ENCODE data around the gene TDRD12. TPM values are rescaled to one million over a fixed set of nuclear protein-coding genes. Genes with fewer than 3 reads are reported as not detected.
"Not testable (repeated sequence)": the region's sequence is repeated elsewhere in the genome, so short reads cannot be mapped to it uniquely, and the experiment has no call there.

TDRD12 gene
- total and polyA plus RNA-seq, 2 experiments from 2014 or later, result 0.68 to 2.8 TPM

- TF ChIP-seq ETS1 (IDR thresholded peaks at IDR 0.05) (no peak), POLR2AphosphoS5 (IDR thresholded peaks at IDR 0.05; ENCODE audit: low read depth) (no peak), STAT1 (IDR thresholded peaks at IDR 0.05; ENCODE audit: unreplicated experiment) (no peak), ZNF331 (CRISPR knock-in tag; IDR thresholded peaks at IDR 0.05; ENCODE audit: low read depth) (no peak), CREB1 (CRISPR knock-in tag; IDR thresholded peaks at IDR 0.05; ENCODE audit: low read depth) (no peak), ZNF114 (CRISPR knock-in tag; IDR thresholded peaks at IDR 0.05) (no peak), ZNF462 (CRISPR knock-in tag; IDR thresholded peaks at IDR 0.05) (no peak), NANOG (IDR thresholded peaks at IDR 0.05; ENCODE audit: borderline replicate concordance) (no peak), EZH2 (IDR thresholded peaks at IDR 0.05; ENCODE audit: low read depth, unreplicated experiment) (no peak)
- H3K4me3 Mint-ChIP-seq, result no peak overlapping the region
These were observed 37.6 kb downstream of the TDRD12 start for GRCh38 chr19:32757189-32757588.

GRCh38 chr19:32765365-32765764 lies 45.8 kb downstream of the TDRD12 start:
- not testable (repeated sequence) for H3K9me2 ChIP-seq (ENCODE audit: insufficient read depth)

More at GRCh38 chr19:32757189-32757588, 37.6 kb downstream of the TDRD12 start:
- no peak overlapping the region for H3K4me3 ChIP-seq
- DNase-seq (ENCODE audit: low spot score) (no peak), ATAC-seq (no peak)
- peaks cover 5% of the 10 kb centered on the region; the same call in 2 of the 3 replicates for H3K36me3 Mint-ChIP-seq (ENCODE audit: low read depth)
- H3K36me3 ChIP-seq (ENCODE audit: insufficient read depth), result no peaks in the 10 kb centered on the region
- H3F3A ChIP-seq (replicated peaks; ENCODE audit: low read depth), result no peaks in the 10 kb centered on the region
- no peaks in the 10 kb centered on the region for H3K27me3 ChIP-seq (ENCODE audit: insufficient read depth)
- H3K27ac Mint-ChIP-seq, result no peak overlapping the region
- H3K79me2 ChIP-seq (replicated peaks; ENCODE audit: insufficient read depth), result no peaks in the 10 kb centered on the region
- no peak overlapping the region for H3K27ac ChIP-seq (ENCODE audit: low read depth)
- peaks cover 9% of the 10 kb centered on the region for H3K9me3 Mint-ChIP-seq
- H2AFZ ChIP-seq, result no peak overlapping the region
- no peaks in the 10 kb centered on the region for H3K4me1 ChIP-seq (ENCODE audit: insufficient read depth)
- no peaks in the 10 kb centered on the region for H3K4me1 Mint-ChIP-seq
- no peak overlapping the region for H3K4me2 ChIP-seq
- H3K27me3 Mint-ChIP-seq (ENCODE audit: insufficient read depth, low read depth, poor library complexity), result peaks cover 2% of the 10 kb centered on the region
- H4K20me1 ChIP-seq (replicated peaks; ENCODE audit: insufficient read depth), result no peaks in the 10 kb centered on the region
- H3K9me2 ChIP-seq (ENCODE audit: insufficient read depth), result 0 out of 2 replicates have a peak, but pooled peaks cover 3% of the 10 kb centered on the region

More at GRCh38 chr19:32765365-32765764, 45.8 kb downstream of the TDRD12 start:
- H4K20me1 ChIP-seq (replicated peaks; ENCODE audit: insufficient read depth); H3K4me3 Mint-ChIP-seq; DNase-seq (ENCODE audit: low spot score); H3K4me1 Mint-ChIP-seq; H3K27me3 ChIP-seq (ENCODE audit: insufficient read depth); H2AFZ ChIP-seq; H3K27ac Mint-ChIP-seq; H3K79me2 ChIP-seq (replicated peaks; ENCODE audit: insufficient read depth); H3K4me1 ChIP-seq (ENCODE audit: insufficient read depth); ATAC-seq; H3K4me3 ChIP-seq; H3K4me2 ChIP-seq; H3K9me3 Mint-ChIP-seq; H3K27me3 Mint-ChIP-seq (ENCODE audit: insufficient read depth, low read depth, poor library complexity); H3F3A ChIP-seq (replicated peaks; ENCODE audit: low read depth); H3K36me3 Mint-ChIP-seq (ENCODE audit: low read depth); H3K27ac ChIP-seq (ENCODE audit: low read depth); H3K36me3 ChIP-seq (ENCODE audit: insufficient read depth): not testable (repeated sequence)
